CD4-positive, alpha-beta T cell (primary cell): Measurements from ENCODE around the gene PSMD11. TPM values are rescaled to one million over a fixed set of nuclear protein-coding genes. Genes with fewer than 3 reads are reported as not detected.

Experiments
- ATAC-seq: fragments of 200-7000 bp; cut with Tn5 transposase; one replicate; pipeline ENCODE4 v1.10.0; 2022; ENCODE audit warnings: mild to moderate bottlenecking; ENCODE audit not compliant: poor library complexity
- CTCF ChIA-PET: fragments of 350-600 bp; sonication (Branson Sonifier 250); formaldehyde crosslinking; loops from one replicate; lab custom pipeline; 2021; ENCODE audit warnings: antibody characterized with exemption, inconsistent platforms; lab: Charles Lee
- POLR2A ChIA-PET: fragments of 350-600 bp; sonication (Branson Sonifier 250); formaldehyde crosslinking; loops from one replicate; lab custom pipeline; 2021; ENCODE audit warnings: antibody characterized with exemption, inconsistent platforms; lab: Charles Lee
- DNase-seq, 14 experiments: peaks; one replicate each; pipeline ENCODE4 v3.0.0-alpha.2; 2013 to 2020; ENCODE audit warnings: mixed read lengths in 2 of 14
- H3K27ac ChIP-seq, 2 donors: one replicate each; pipeline versions ENCODE4 v1.5.1 to v1.7.0; 2013; ENCODE audit warnings: low read length in 2 of 2, low read depth in 1 of 2, mild to moderate bottlenecking in 1 of 2
- H3K27me3 ChIP-seq, 2 experiments: 1 replicate in 1 of 2; 2 replicates in 1 of 2; pipeline versions ENCODE4 v1.6.1 to v1.7.0; 2013; ENCODE audit warnings: low read length in 2 of 2, control low read depth in 1 of 2, mild to moderate bottlenecking in 1 of 2, moderate library complexity in 1 of 2; ENCODE audit not compliant: insufficient read depth in 2 of 2, control insufficient read depth in 1 of 2
- H3K36me3 ChIP-seq: one replicate; pipeline ENCODE4 v1.6.1; 2013; ENCODE audit warnings: low read length, control low read depth; ENCODE audit not compliant: insufficient read depth
- H3K4me1 ChIP-seq: one replicate; pipeline ENCODE4 v1.6.1; 2013; ENCODE audit warnings: low read length, control low read depth; ENCODE audit not compliant: insufficient read depth
- H3K4me3 ChIP-seq: one replicate; pipeline ENCODE4 v1.5.1; 2013; ENCODE audit warnings: mild to moderate bottlenecking, low read length, moderate library complexity
- H3K9me3 ChIP-seq, 2 experiments: 1 replicate in 1 of 2; 2 replicates in 1 of 2; pipeline versions ENCODE4 v1.6.1 to v1.7.0; 2013; ENCODE audit warnings: low read length in 2 of 2, mild to moderate bottlenecking in 2 of 2, control low read depth in 1 of 2, moderate library complexity in 1 of 2; ENCODE audit not compliant: control insufficient read depth in 1 of 2, insufficient read depth in 1 of 2
- H3K27ac Mint-ChIP-seq: one replicate; pipeline ENCODE4 v1.8.0; 2020; ENCODE audit warnings: mixed read lengths
- H3K27me3 Mint-ChIP-seq: one replicate; pipeline ENCODE4 v1.8.0; 2021; ENCODE audit warnings: mixed read lengths
- H3K36me3 Mint-ChIP-seq: one replicate; pipeline ENCODE4 v1.8.0; 2021; ENCODE audit warnings: low read depth, mixed read lengths
- H3K4me1 Mint-ChIP-seq: one replicate; pipeline ENCODE4 v1.8.0; 2021; ENCODE audit warnings: low read depth, mixed read lengths
- H3K4me3 Mint-ChIP-seq: one replicate; pipeline ENCODE4 v1.8.0; 2020; ENCODE audit warnings: mild to moderate bottlenecking, mixed read lengths
- H3K9me3 Mint-ChIP-seq: one replicate; pipeline ENCODE4 v1.8.0; 2020; ENCODE audit warnings: mixed read lengths
- CTCF ChIP-seq: fragments of 200-600 bp; IDR thresholded peaks from one replicate; pipeline ENCODE4 v1.8.0; 2022; ENCODE audit warnings: antibody characterized with exemption, mild to moderate bottlenecking
- intact Hi-C, 2 experiments: fragments of 100-400 bp; cut with DNase I in 1 of 2; cut with micrococcal nuclease in 1 of 2; formaldehyde crosslinking; loops; one replicate each; pipeline versions ENCODE4 v1.15.1 to v1.9.0; 2023 to 2025; cut with DNase I, micrococcal nuclease
- total RNA-seq, 174 experiments: library from RNA in 2 of 174; stranded (reverse) in 2 of 174; gene quantifications; one replicate each; pipeline ENCODE4 v1.2.3 and lab custom pipeline; 2021 to 2026

PSMD11 gene
- total RNA-seq, 2 experiments from 2014 or later: 67.6 to 68.7 TPM

GRCh38 chr17:32471652-32472051, 27.3 kb downstream of the PSMD11 start:
- Histone ChIP-seq H3K4me3 (no peak overlapping the region), H3K36me3 (peaks cover 79% of the 10 kb centered on the region), H3K9me3 (no peaks in the 10 kb centered on the region), H3K4me1 (no peaks in the 10 kb centered on the region), H3K27ac (no peak overlapping the region), H3K27me3 (no peaks in the 10 kb centered on the region)
- no peaks in the 10 kb centered on the region for H3K9me3 Mint-ChIP-seq
- no peak for TF ChIP-seq CTCF
- intact Hi-C loops: no loop called here
- H3K27ac Mint-ChIP-seq: no peak overlapping the region
- DNase-seq: no peak
- POLR2A ChIA-PET: interaction anchor here (0.5 to 1.1 kb wide), 2 partner anchors 12 to 79 kb away, joined by 3 to 4 read pairs; no protein-coding TSS in a partner anchor
- CTCF ChIA-PET: interaction anchor here (1.2 to 1.7 kb wide), 3 partner anchors 9 to 137 kb away, joined by 3 to 6 read pairs (median 4); partner anchors contain the start of gene PSMD11
- H3K36me3 Mint-ChIP-seq: peaks cover 93% of the 10 kb centered on the region
- H3K4me1 Mint-ChIP-seq: peaks cover 16% of the 10 kb centered on the region
- H3K4me3 Mint-ChIP-seq: no peak overlapping the region
- no peaks in the 10 kb centered on the region for H3K27me3 Mint-ChIP-seq
- ATAC-seq: no peak

GRCh38 chr17:32475258-32475657, 30.9 kb downstream of the PSMD11 start:
- Histone ChIP-seq H3K4me3 (no peak overlapping the region), H3K27ac (no peak overlapping the region), H3K36me3 (peaks cover 87% of the 10 kb centered on the region), H3K27me3 (no peaks in the 10 kb centered on the region), H3K9me3 (no peaks in the 10 kb centered on the region), H3K4me1 (no peaks in the 10 kb centered on the region)
- TF ChIP-seq CTCF: no peak
- POLR2A ChIA-PET: no interaction called here
- Mint-ChIP-seq H3K36me3 (peaks cover 93% of the 10 kb centered on the region), H3K9me3 (no peaks in the 10 kb centered on the region), H3K27me3 (no peaks in the 10 kb centered on the region), H3K4me1 (peaks cover 12% of the 10 kb centered on the region), H3K4me3 (no peak overlapping the region), H3K27ac (peak overlapping the region; percentile 70)
- CTCF ChIA-PET: interaction anchor here (1.2 to 1.5 kb wide), 2 partner anchors 8 to 31 kb away, joined by 3 read pairs; partner anchors contain the start of gene PSMD11
- ATAC-seq: peak; percentile 80
- intact Hi-C loops: no loop called here
- no peak for DNase-seq

GRCh38 chr17:32477220-32477619, 32.9 kb downstream of the PSMD11 start:
- Histone ChIP-seq H3K4me1 (no peaks in the 10 kb centered on the region), H3K9me3 (no peaks in the 10 kb centered on the region), H3K27me3 (no peaks in the 10 kb centered on the region), H3K27ac (no peak overlapping the region), H3K36me3 (peaks cover 86% of the 10 kb centered on the region), H3K4me3 (no peak overlapping the region)
- Mint-ChIP-seq H3K4me3 (no peak overlapping the region), H3K9me3 (no peaks in the 10 kb centered on the region), H3K27me3 (no peaks in the 10 kb centered on the region), H3K27ac (peak overlapping the region; percentile 2), H3K4me1 (peaks cover 12% of the 10 kb centered on the region), H3K36me3 (peaks cover 91% of the 10 kb centered on the region)
- POLR2A ChIA-PET: no interaction called here
- ATAC-seq (no peak), DNase-seq (no peak)
- intact Hi-C loops: no loop called here
- TF ChIP-seq CTCF: no peak
- CTCF ChIA-PET: no interaction called here
